Chondrocyte (in vitro differentiated cells): ENCODE data around the gene STXBP5. TPM values are rescaled to one million over a fixed set of nuclear protein-coding genes. Genes with fewer than 3 reads are reported as not detected.

Source experiments
- DNase-seq: peaks from one replicate; pipeline ENCODE4 v3.0.0; 2021; ENCODE audit warnings: mixed read lengths, low spot score
- H3K27ac Mint-ChIP-seq: one replicate; pipeline ENCODE4 v1.8.0; 2021; ENCODE audit warnings: mild to moderate bottlenecking, moderate library complexity, mixed read lengths; ENCODE audit not compliant: unreplicated experiment
- H3K27me3 Mint-ChIP-seq: 2 replicates; pipeline ENCODE4 v1.8.0; 2021; ENCODE audit warnings: low read depth, mixed read lengths
- H3K36me3 Mint-ChIP-seq: 2 replicates; pipeline ENCODE4 v1.8.0; 2021; ENCODE audit warnings: low read depth, mixed read lengths
- H3K4me1 Mint-ChIP-seq: 2 replicates; pipeline ENCODE4 v1.8.0; 2021; ENCODE audit warnings: low read depth, mild to moderate bottlenecking, mixed read lengths
- H3K4me3 Mint-ChIP-seq: one replicate; pipeline ENCODE4 v1.8.0; 2021; ENCODE audit warnings: mild to moderate bottlenecking, moderate library complexity, mixed read lengths; ENCODE audit not compliant: unreplicated experiment
- H3K9me3 Mint-ChIP-seq: 2 replicates; pipeline ENCODE4 v1.8.0; 2021; ENCODE audit warnings: low read depth, mixed read lengths
- CTCF ChIP-seq: fragments of 200-600 bp; sonication (generic); IDR thresholded peaks from 2 replicates; pipeline ENCODE4 v1.5.0; 2021; ENCODE audit warnings: antibody characterized with exemption, mild to moderate bottlenecking, moderate library complexity
- total RNA-seq: library from RNA; stranded (reverse); gene quantifications from 3 replicates; pipeline ENCODE4 v1.2.1, GENCODE V29; 2021

The STXBP5 gene
- total RNA-seq, 1 donor from 2014 or later: 30.8 TPM

- Mint-ChIP-seq H3K9me3 (no peaks in the 10 kb centered on the region), H3K36me3 (no peaks in the 10 kb centered on the region), H3K27me3 (no peaks in the 10 kb centered on the region), H3K4me3 (no peak overlapping the region), H3K4me1 (peaks cover 22% of the 10 kb centered on the region), H3K27ac (peak overlapping the region; percentile 81)
- TF ChIP-seq CTCF: no peak
- no peak for DNase-seq
These were observed 83.7 kb downstream of the STXBP5 start for GRCh38 chr6:147287869-147288271.

- no peaks in the 10 kb centered on the region for H3K4me1 Mint-ChIP-seq
- peaks cover 48% of the 10 kb centered on the region for H3K9me3 Mint-ChIP-seq
- H3K27ac Mint-ChIP-seq: no peak overlapping the region
- DNase-seq: no peak
- H3K4me3 Mint-ChIP-seq: no peak overlapping the region
- no peaks in the 10 kb centered on the region for H3K27me3 Mint-ChIP-seq
- TF ChIP-seq CTCF: no peak
- H3K36me3 Mint-ChIP-seq: peaks cover 45% of the 10 kb centered on the region
These were observed 92.9 kb downstream of the STXBP5 start for GRCh38 chr6:147297124-147297523.

GRCh38 chr6:147297663-147298316 is 93.6 kb downstream of the STXBP5 start:
- no peak for DNase-seq
- H3K27ac Mint-ChIP-seq: no peak overlapping the region
- TF ChIP-seq CTCF: no peak
- no peak overlapping the region for H3K4me3 Mint-ChIP-seq
- H3K27me3 Mint-ChIP-seq: no peaks in the 10 kb centered on the region
- peaks cover 45% of the 10 kb centered on the region for H3K36me3 Mint-ChIP-seq
- H3K9me3 Mint-ChIP-seq: peaks cover 48% of the 10 kb centered on the region
- no peaks in the 10 kb centered on the region for H3K4me1 Mint-ChIP-seq

- H3K9me3 Mint-ChIP-seq: peaks cover 51% of the 10 kb centered on the region
- no peaks in the 10 kb centered on the region for H3K27me3 Mint-ChIP-seq
These were observed 94.2 kb downstream of the STXBP5 start for GRCh38 chr6:147298461-147298860.

GRCh38 chr6:147299035-147299434 is 94.8 kb downstream of the STXBP5 start:
- H3K36me3 Mint-ChIP-seq: peaks cover 53% of the 10 kb centered on the region
- H3K9me3 Mint-ChIP-seq: peaks cover 56% of the 10 kb centered on the region
- H3K4me1 Mint-ChIP-seq: no peaks in the 10 kb centered on the region
- no peaks in the 10 kb centered on the region for H3K27me3 Mint-ChIP-seq
- H3K27ac Mint-ChIP-seq: no peak overlapping the region
- no peak for DNase-seq
- TF ChIP-seq CTCF: no peak
- H3K4me3 Mint-ChIP-seq: no peak overlapping the region

More at GRCh38 chr6:147298461-147298860, 94.2 kb downstream of the STXBP5 start:
- Mint-ChIP-seq H3K4me3 (no peak overlapping the region), H3K27ac (no peak overlapping the region), H3K4me1 (no peaks in the 10 kb centered on the region), H3K36me3 (peaks cover 49% of the 10 kb centered on the region)
- no peak for TF ChIP-seq CTCF
- DNase-seq: no peak
